Upper lobe of left lung (tissue), 6 donors: ENCODE data around the gene SBF1. TPM values are rescaled to one million over a fixed set of nuclear protein-coding genes. Genes with fewer than 3 reads are reported as not detected.

ENCODE experiments used
- ATAC-seq, 2 donors: fragments of 200-7000 bp; cut with Tn5 transposase; one replicate each; pipeline ENCODE4 v1.9.1; 2022; ENCODE audit warnings: mild to moderate bottlenecking in 2 of 2, moderate library complexity in 2 of 2; ENCODE audit not compliant: low FRiP score in 2 of 2
- DNase-seq, 2 donors: peaks; one replicate each; pipeline ENCODE4 v3.0.0-alpha.2; 2019 to 2020
- H3K27ac ChIP-seq, 4 donors: fragments of 200-600 bp; sonication (generic); one replicate each; pipeline ENCODE4 v1.5.1; 2016 to 2019
- H3K27me3 ChIP-seq, 4 donors: fragments of 200-600 bp; sonication (generic); one replicate each; pipeline ENCODE4 v1.5.1; 2017 to 2019
- H3K36me3 ChIP-seq, 4 donors: fragments of 200-600 bp; sonication (generic); one replicate each; pipeline ENCODE4 v1.5.1; 2016 to 2019
- H3K4me1 ChIP-seq, 4 donors: fragments of 200-600 bp; sonication (generic); one replicate each; pipeline ENCODE4 v1.5.1; 2018 to 2019
- H3K4me3 ChIP-seq, 4 donors: fragments of 200-600 bp; sonication (generic); one replicate each; pipeline ENCODE4 v1.5.1; 2017 to 2019; ENCODE audit warnings: mild to moderate bottlenecking in 2 of 4, moderate library complexity in 1 of 4
- H3K9me3 ChIP-seq, 4 donors: fragments of 200-600 bp; sonication (generic); one replicate each; pipeline ENCODE4 v1.5.1; 2018 to 2019
- CTCF ChIP-seq, 6 experiments: fragments of 450-650 bp in 4 of 6; fragments of 200-600 bp in 2 of 6; sonication (generic) in 2 of 6; IDR thresholded peaks; one replicate each; pipeline ENCODE4 v1.5.1; 2016 to 2019; ENCODE audit warnings: antibody characterized with exemption in 6 of 6
- EP300 ChIP-seq, 4 donors: sonication (generic); formaldehyde crosslinking; IDR thresholded peaks; one replicate each; pipeline ENCODE4 v1.5.1; 2017; ENCODE audit warnings: antibody characterized with exemption in 4 of 4, control low read depth in 2 of 4
- POLR2A ChIP-seq, 4 donors: fragments of 450-650 bp; IDR thresholded peaks; one replicate each; pipeline ENCODE4 v1.5.1; 2016 to 2017; ENCODE audit warnings: antibody characterized with exemption in 4 of 4, mild to moderate bottlenecking in 2 of 4
- POLR2AphosphoS5 ChIP-seq, 2 donors: sonication (generic); formaldehyde crosslinking; IDR thresholded peaks; one replicate each; pipeline ENCODE4 v1.5.1; 2017; ENCODE audit warnings: antibody characterized with exemption in 2 of 2
- WGBS, 2 donors: methylation state at CpG; one replicate each; pipeline ENCODE4 v1.1.5; 2017 to 2018; 5-methylcytosine and 5-hydroxymethylcytosine counted together
- total RNA-seq, 6 donors: library from RNA; depleted of rRNA in 4 of 6; stranded (reverse); fragments of >200 nt in 4 of 6; gene quantifications; one replicate each; pipeline versions ENCODE4 v1.1.0 to v1.2.1, GENCODE V29; 2016 to 2021
- donor health status: DM: no; HTN: no; CAD: no; lungs with moderate emphysema.
- donor health status: DM: no; HTN: yes; CAD: no; lungs with severe emphysema.

Gene SBF1
- total RNA-seq, 6 donors from 2014 or later = 44.6 to 117 (median 75.7) TPM

- Histone ChIP-seq H3K27me3 (no peaks in the 10 kb centered on the region), H3K27ac (no peak overlapping the region), H3K4me3 (no peak overlapping the region), H3K4me1 (peaks cover 5 to 20% (median 10%) of the 10 kb centered on the region in 4 donors), H3K9me3 (no peaks in the 10 kb centered on the region), H3K36me3 (peaks cover 10 to 38% (median 27%) of the 10 kb centered on the region in 4 donors)
- 93 to 96% methylated on average over 13 of the region's 13 CpGs for WGBS, 2 donors
- ATAC-seq = no peak
- TF ChIP-seq POLR2AphosphoS5 (IDR thresholded peaks at IDR 0.05) (no peak), EP300 (IDR thresholded peaks at IDR 0.05) (no peak), POLR2A (IDR thresholded peaks at IDR 0.05) (no peak), CTCF (IDR thresholded peaks at IDR 0.05) (no peak)
- DNase-seq = no peak
Observed at GRCh38 chr22:50408311-50408710, 66.5 kb downstream of the SBF1 start.

- ATAC-seq (no peak), DNase-seq (no peak)
- Histone ChIP-seq H3K4me3 (no peak overlapping the region), H3K27me3 (no peaks in the 10 kb centered on the region), H3K9me3 (no peaks in the 10 kb centered on the region), H3K27ac (peak overlapping the region in 3 of 4 donors; percentile 33 to 35 (median 35)), H3K36me3 (peaks cover 10 to 38% (median 27%) of the 10 kb centered on the region in 4 donors), H3K4me1 (peaks cover 7 to 20% (median 14%) of the 10 kb centered on the region in 4 donors)
- TF ChIP-seq EP300 (IDR thresholded peaks at IDR 0.05) = no peak
- TF ChIP-seq POLR2AphosphoS5 (IDR thresholded peaks at IDR 0.05) = no peak
- TF ChIP-seq CTCF (IDR thresholded peaks at IDR 0.05) = no peak
- no peak for TF ChIP-seq POLR2A (IDR thresholded peaks at IDR 0.05)
- WGBS, 2 donors = 92 to 93% methylated on average over 25 of the region's 25 CpGs
Observed at GRCh38 chr22:50406416-50407170, 68.2 kb downstream of the SBF1 start.

GRCh38 chr22:50403701-50404101 lies 71.1 kb downstream of the SBF1 start:
- H3K27ac ChIP-seq = peak overlapping the region in 2 of 4 donors; percentile 16 to 54
- ATAC-seq (peak; percentile 27 to 34), DNase-seq (peak in 1 of 2 donors; percentile 42)
- no peak for TF ChIP-seq POLR2AphosphoS5 (IDR thresholded peaks at IDR 0.05)
- TF ChIP-seq EP300 (IDR thresholded peaks at IDR 0.05) = no peak
- no peak for TF ChIP-seq CTCF (IDR thresholded peaks at IDR 0.05)
- TF ChIP-seq POLR2A (IDR thresholded peaks at IDR 0.05) = no peak
- H3K27me3 ChIP-seq = no peaks in the 10 kb centered on the region
- no peak overlapping the region for H3K4me3 ChIP-seq
- H3K36me3 ChIP-seq = peaks cover 7 to 26% (median 23%) of the 10 kb centered on the region in 4 donors
- 22 to 24% methylated on average over 8 of the region's 8 CpGs for WGBS, 2 donors
- H3K9me3 ChIP-seq = no peaks in the 10 kb centered on the region
- H3K4me1 ChIP-seq = peaks cover 19 to 33% (median 27%) of the 10 kb centered on the region in 4 donors

DNA sequence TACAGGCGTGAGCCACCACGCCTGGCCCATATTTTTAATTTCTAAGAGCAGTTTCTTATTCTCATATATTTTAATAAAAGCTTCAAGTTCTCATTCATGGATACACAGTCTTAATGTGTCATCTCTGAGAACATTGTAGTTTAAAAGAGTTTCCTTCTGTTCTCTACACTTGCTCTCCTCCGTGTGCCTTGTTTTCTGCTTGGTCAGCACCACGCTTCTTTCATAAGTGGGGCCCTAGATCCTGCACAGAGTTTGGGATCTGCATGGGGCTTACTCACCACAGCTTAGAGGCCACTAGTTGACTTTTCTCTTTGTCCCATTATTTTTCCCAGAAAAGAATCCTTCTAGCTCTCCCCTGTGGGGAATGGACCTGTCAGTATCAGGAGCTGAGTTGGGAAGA lies 72.9 kb downstream of the SBF1 start:
- no peak overlapping the region for H3K4me3 ChIP-seq
- H3K27me3 ChIP-seq = no peaks in the 10 kb centered on the region
- H3K36me3 ChIP-seq = peaks cover 0 to 13% (median 8%) of the 10 kb centered on the region in 4 donors
- no peak for ATAC-seq
- no peaks in the 10 kb centered on the region for H3K9me3 ChIP-seq
- TF ChIP-seq POLR2A (IDR thresholded peaks at IDR 0.05) = no peak
- TF ChIP-seq EP300 (IDR thresholded peaks at IDR 0.05) = no peak
- no peak for TF ChIP-seq POLR2AphosphoS5 (IDR thresholded peaks at IDR 0.05)
- TF ChIP-seq CTCF (IDR thresholded peaks at IDR 0.05) = no peak
- H3K27ac ChIP-seq = no peak overlapping the region
- WGBS, 2 donors = 91 to 97% methylated on average over 4 of the region's 4 CpGs
- DNase-seq = no peak
- H3K4me1 ChIP-seq = peaks cover 19 to 36% (median 28%) of the 10 kb centered on the region in 4 donors
